GM04503 (cell line): ENCODE results near the gene RNF38.
"Not testable (repeated sequence)": the region's sequence is repeated elsewhere in the genome, so short reads cannot be mapped to it uniquely, and the experiment has no call there.

Experiments used
- DNase-seq: peaks from one replicate; pipeline ENCODE4 v3.0.0-alpha.2; 2012; ENCODE audit warnings: low read depth

RNF38 gene

GRCh38 chr9:36399980-36400331, at the start of gene RNF38:
TSS of gene RNF38 (minus strand) at chr9:36400269. CDS start at chr9:36400108, 161 bp downstream.
- no peak for DNase-seq

- not testable (repeated sequence) for DNase-seq
These were observed 48.5 kb upstream of the RNF38 start for GRCh38 chr9:36448555-36448954.

GRCh38 chr9:36448017-36448416, 47.9 kb upstream of the RNF38 start:
- no peak for DNase-seq

- DNase-seq = not testable (repeated sequence)
These were observed 46.6 kb upstream of the RNF38 start for GRCh38 chr9:36446678-36447077.

- no peak for DNase-seq
These were observed 45.8 kb upstream of the RNF38 start for GRCh38 chr9:36445800-36446361.

GRCh38 chr9:36444203-36444602, 44.1 kb upstream of the RNF38 start:
- no peak for DNase-seq

- DNase-seq = no peak
These were observed 43.5 kb upstream of the RNF38 start for GRCh38 chr9:36443581-36443980.

GRCh38 chr9:36442710-36443109, 42.6 kb upstream of the RNF38 start:
- DNase-seq = no peak

GRCh38 chr9:36441966-36442365, 41.9 kb upstream of the RNF38 start:
- DNase-seq = no peak

- no peak for DNase-seq
These were observed 38.6 kb upstream of the RNF38 start for GRCh38 chr9:36438536-36439236.

- no peak for DNase-seq
These were observed 37.7 kb upstream of the RNF38 start for GRCh38 chr9:36437790-36438189.

- no peak for DNase-seq
These were observed 36.8 kb upstream of the RNF38 start for GRCh38 chr9:36436909-36437308.

GRCh38 chr9:36433386-36433785, 33.3 kb upstream of the RNF38 start:
- no peak for DNase-seq

- no peak for DNase-seq
These were observed 31.0 kb upstream of the RNF38 start for GRCh38 chr9:36431078-36431477.

- no peak for DNase-seq
These were observed 26.9 kb upstream of the RNF38 start for GRCh38 chr9:36426945-36427344.

- no peak for DNase-seq
These were observed 26.3 kb upstream of the RNF38 start for GRCh38 chr9:36426348-36426747.

GRCh38 chr9:36424289-36425055, 24.4 kb upstream of the RNF38 start:
- DNase-seq = no peak

GRCh38 chr9:36423206-36423605, 23.1 kb upstream of the RNF38 start:
- DNase-seq = no peak

GRCh38 chr9:36416890-36417289, 16.8 kb upstream of the RNF38 start:
- no peak for DNase-seq

GRCh38 chr9:36415822-36416525, 15.9 kb upstream of the RNF38 start:
- no peak for DNase-seq

GRCh38 chr9:36411410-36411809, 11.3 kb upstream of the RNF38 start:
- DNase-seq = not testable (repeated sequence)

GRCh38 chr9:36409076-36409475, 9.0 kb upstream of the RNF38 start:
- DNase-seq = not testable (repeated sequence)
